Liver (tissue), 9 donors: Measurements from ENCODE around the gene WDR90. TPM values are rescaled to one million over a fixed set of nuclear protein-coding genes. Genes with fewer than 3 reads are reported as not detected.
A peak's percentile ranks its signal among the peaks of the same experiment; 100 is the strongest.

Source experiments
- DNase-seq: peaks from one replicate; pipeline ENCODE4 v3.0.0-alpha.2; 2017; ENCODE audit warnings: low spot score
- H3K27ac ChIP-seq, 2 donors: one replicate each; pipeline ENCODE4 v1.7.0; 2013; ENCODE audit warnings: inconsistent platforms in 2 of 2, low read length in 2 of 2, control low read depth in 1 of 2, low read depth in 1 of 2, mild to moderate bottlenecking in 1 of 2
- H3K27me3 ChIP-seq, 4 donors: one replicate each; pipeline versions ENCODE4 v1.6.1 to v1.7.0; 2013; ENCODE audit warnings: low read length in 3 of 4, inconsistent platforms in 1 of 4, mild to moderate bottlenecking in 1 of 4, moderate library complexity in 1 of 4; ENCODE audit not compliant: control insufficient read depth in 4 of 4, insufficient read depth in 4 of 4
- H3K36me3 ChIP-seq, 4 donors: one replicate each; pipeline versions ENCODE4 v1.6.1 to v1.7.0; 2013; ENCODE audit warnings: low read length in 3 of 4, mild to moderate bottlenecking in 3 of 4, low read depth in 1 of 4, moderate library complexity in 1 of 4; ENCODE audit not compliant: control insufficient read depth in 4 of 4, insufficient read depth in 3 of 4
- H3K4me1 ChIP-seq, 4 donors: one replicate each; pipeline versions ENCODE4 v1.6.1 to v1.7.0; 2013; ENCODE audit warnings: low read length in 3 of 4, mild to moderate bottlenecking in 3 of 4, moderate library complexity in 1 of 4; ENCODE audit not compliant: control insufficient read depth in 4 of 4, insufficient read depth in 4 of 4
- H3K4me3 ChIP-seq, 3 donors: one replicate each; pipeline versions ENCODE4 v1.6.1 to v1.7.0; 2013; ENCODE audit warnings: low read length in 3 of 3, control low read depth in 1 of 3, low read depth in 1 of 3, mild to moderate bottlenecking in 1 of 3
- H3K9ac ChIP-seq, 2 donors: one replicate each; pipeline ENCODE4 v1.7.0; 2013; ENCODE audit warnings: low read length in 2 of 2, mild to moderate bottlenecking in 2 of 2, moderate library complexity in 2 of 2, control low read depth in 1 of 2, low read depth in 1 of 2
- H3K9me3 ChIP-seq, 4 donors: one replicate each; pipeline versions ENCODE4 v1.6.1 to v1.7.0; 2013; ENCODE audit warnings: low read length in 3 of 4; ENCODE audit not compliant: control insufficient read depth in 4 of 4
- ATF3 ChIP-seq: IDR thresholded peaks from 2 replicates; pipeline ENCODE4 v1.6.1; 2016; ENCODE audit warnings: antibody characterized with exemption
- CTCF ChIP-seq: fragments of 150-350 bp; IDR thresholded peaks from 2 replicates; pipeline ENCODE4 v1.5.1; 2017; ENCODE audit warnings: improper control_type of control experiment, low read depth, low read length; ENCODE audit not compliant: missing input control
- EGR1 ChIP-seq, 2 donors: IDR thresholded peaks; 2 replicates each; pipeline ENCODE4 v1.6.1; 2016 to 2018; ENCODE audit warnings: antibody characterized with exemption in 2 of 2, low read depth in 2 of 2
- FOXA1 ChIP-seq: IDR thresholded peaks from 2 replicates; pipeline ENCODE4 v1.6.1; 2016; ENCODE audit warnings: antibody characterized with exemption
- FOXA2 ChIP-seq: IDR thresholded peaks from 2 replicates; pipeline ENCODE4 v1.6.1; 2016; ENCODE audit warnings: antibody characterized with exemption
- GABPA ChIP-seq, 2 donors: IDR thresholded peaks in 1 of 2; conservative IDR thresholded peaks in 1 of 2; 2 replicates each; pipeline ENCODE4 v1.6.1; 2016; ENCODE audit warnings: antibody characterized with exemption in 2 of 2, mild to moderate bottlenecking in 1 of 2, moderate library complexity in 1 of 2
- HNF4A ChIP-seq, 2 donors: conservative IDR thresholded peaks; 2 replicates each; pipeline ENCODE4 v1.6.1; 2016; ENCODE audit warnings: antibody characterized with exemption in 2 of 2, mild to moderate bottlenecking in 2 of 2
- HNF4G ChIP-seq: IDR thresholded peaks from 2 replicates; pipeline ENCODE4 v1.6.1; 2016; ENCODE audit warnings: antibody characterized with exemption
- JUND ChIP-seq, 2 donors: IDR thresholded peaks; 2 replicates each; pipeline ENCODE4 v1.6.1; 2016; ENCODE audit warnings: antibody characterized with exemption in 2 of 2
- MAX ChIP-seq: IDR thresholded peaks from 2 replicates; pipeline ENCODE4 v1.6.1; 2016; ENCODE audit warnings: antibody characterized with exemption
- NR2F2 ChIP-seq: IDR thresholded peaks from 2 replicates; pipeline ENCODE4 v1.6.1; 2016; ENCODE audit warnings: antibody characterized with exemption
- RAD21 ChIP-seq, 2 donors: IDR thresholded peaks; 2 replicates each; pipeline ENCODE4 v1.6.1; 2016; ENCODE audit warnings: antibody characterized with exemption in 2 of 2, mild to moderate bottlenecking in 2 of 2
- REST ChIP-seq: IDR thresholded peaks from 2 replicates; pipeline ENCODE4 v1.6.1; 2016; ENCODE audit warnings: antibody characterized with exemption, mild to moderate bottlenecking
- RXRA ChIP-seq, 2 donors: IDR thresholded peaks; 2 replicates each; pipeline ENCODE4 v1.6.1; 2017 to 2018; ENCODE audit warnings: antibody characterized with exemption in 2 of 2, mild to moderate bottlenecking in 1 of 2
- SP1 ChIP-seq: IDR thresholded peaks from 2 replicates; pipeline ENCODE4 v1.6.1; 2018; ENCODE audit warnings: antibody characterized with exemption, mild to moderate bottlenecking
- YY1 ChIP-seq: IDR thresholded peaks from 2 replicates; pipeline ENCODE4 v1.6.1; 2016; ENCODE audit warnings: antibody characterized with exemption, mild to moderate bottlenecking
- ZBTB33 ChIP-seq: IDR thresholded peaks from 2 replicates; pipeline ENCODE4 v1.6.1; 2016; ENCODE audit warnings: antibody characterized with exemption
- whole genome bisulfite sequencing: extraction: QIAGEN DNeasy Blood & Tissue Kit; methylation state at CpG from one replicate; pipeline ENCODE4 v1.1.7; 2013; 5-methylcytosine and 5-hydroxymethylcytosine counted together
- polyA plus RNA-seq, 2 donors: library from polyadenylated mRNA; stranded (reverse) in 1 of 2; unstranded in 1 of 2; fragments of 200-250 nt in 1 of 2; fragments of >200 nt in 1 of 2; fragmentation: Nextera tagmentation in 1 of 2; extraction: Ambion mirVana in 1 of 2; gene quantifications; one replicate each; pipeline versions ENCODE4 v1.2.1 to v1.2.3, GENCODE V29; 2013 to 2015
- total RNA-seq, 2 donors: library from RNA; depleted of rRNA; stranded (reverse); fragments of >200 nt; gene quantifications; one replicate each; pipeline ENCODE4 v1.2.3, GENCODE V29; 2014
- donor health status: healthy.
- donor health status: healthy.
- donor health status: healthy.
- donor health status: healthy.
- donor health status: healthy.

WDR90 gene
- total and polyA plus RNA-seq, 4 donors: 4.7 to 13.4 (median 7.9) TPM

GRCh38 chr16:684071-684794 lies 35.1 kb downstream of the WDR90 start, which contains the start of gene JMJD8:
Gene JMJD8, minus strand, starts transcription at chr16:684334. Its CDS starts 15 bp downstream, at chr16:684319.
- Histone ChIP-seq H3K9me3 (no peaks in the 10 kb centered on the region), H3K4me3 (peak within 1 kb of the TSS; percentile 57 to 85 (median 61)), H3K27ac (peak within 1 kb of the TSS; percentile 60 to 68), H3K36me3 (peaks cover 8 to 21% (median 12%) of the 10 kb centered on the region in 4 donors), H3K9ac (no peak within 1 kb of the TSS), H3K27me3 (no peaks in the 10 kb centered on the region), H3K4me1 (peaks cover 28 to 58% (median 47%) of the 10 kb centered on the region in 4 donors)
- 7% methylated on average over 91 of the region's 91 CpGs for WGBS
- peak; percentile 98 for DNase-seq
- TF ChIP-seq NR2F2 (peak; percentile 22), HNF4A (conservative IDR thresholded peaks at IDR 0.05) (no peak), SP1 (peak; percentile 55), RAD21 (IDR thresholded peaks at IDR 0.05) (no peak), YY1 (peak; percentile 79), REST (no peak), ATF3 (no peak), EGR1 (IDR thresholded peaks at IDR 0.05; ENCODE audit: low read depth in 2 of 2) (no peak), GABPA (IDR thresholded peaks at IDR 0.05 in 1 of 2, conservative IDR thresholded peaks at IDR 0.05 in 1 of 2) (peak; percentile 86 to 95)

- DNase-seq: no peak
- H3K4me3 ChIP-seq: peak overlapping the region in 1 of 3 donors; percentile 85
- WGBS: 96% methylated on average over 61 of the region's 61 CpGs
- no peaks in the 10 kb centered on the region for H3K9me3 ChIP-seq
- no peaks in the 10 kb centered on the region for H3K27me3 ChIP-seq
- H3K36me3 ChIP-seq: peaks cover 8 to 21% (median 12%) of the 10 kb centered on the region in 4 donors
- peaks cover 32 to 62% (median 50%) of the 10 kb centered on the region in 4 donors for H3K4me1 ChIP-seq
- no peak overlapping the region for H3K27ac ChIP-seq
- no peak overlapping the region for H3K9ac ChIP-seq
- TF ChIP-seq ZBTB33 (no peak), JUND (IDR thresholded peaks at IDR 0.05) (no peak), HNF4A (conservative IDR thresholded peaks at IDR 0.05) (no peak), YY1 (no peak), MAX (no peak), FOXA1 (no peak), NR2F2 (no peak), SP1 (no peak), RAD21 (IDR thresholded peaks at IDR 0.05) (no peak), CTCF (no peak), REST (no peak), GABPA (IDR thresholded peaks at IDR 0.05 in 1 of 2, conservative IDR thresholded peaks at IDR 0.05 in 1 of 2) (no peak), HNF4G (no peak), FOXA2 (no peak), RXRA (IDR thresholded peaks at IDR 0.05) (no peak), EGR1 (IDR thresholded peaks at IDR 0.05; ENCODE audit: low read depth in 2 of 2) (no peak), ATF3 (no peak)
Measured at GRCh38 chr16:684961-685696, 36.0 kb downstream of the WDR90 start.
